Memory B cell (primary cell): ENCODE results near the gene GLS2.

Experiments
- ATAC-seq: fragments of 150-1000 bp; cut with Tn5 transposase; 2 replicates; pipeline ENCODE4 v1.10.0; 2021; ENCODE audit warnings: low read depth, mild to moderate bottlenecking, moderate library complexity
- DNase-seq, 2 donors: peaks; one replicate each; pipeline ENCODE4 v3.0.0; 2022; ENCODE audit warnings: low spot score in 2 of 2
- H3K27ac Mint-ChIP-seq: one replicate; pipeline ENCODE4 v1.8.0; 2022; ENCODE audit warnings: mild to moderate bottlenecking, moderate library complexity, mixed read lengths
- H3K27me3 Mint-ChIP-seq: one replicate; pipeline ENCODE4 v1.8.0; 2022; ENCODE audit warnings: mixed read lengths
- H3K36me3 Mint-ChIP-seq: one replicate; pipeline ENCODE4 v1.8.0; 2022; ENCODE audit warnings: mild to moderate bottlenecking, mixed read lengths
- H3K4me1 Mint-ChIP-seq: one replicate; pipeline ENCODE4 v1.8.0; 2022; ENCODE audit warnings: mixed read lengths
- H3K4me3 Mint-ChIP-seq: one replicate; pipeline ENCODE4 v1.8.0; 2022; ENCODE audit warnings: mild to moderate bottlenecking, moderate library complexity, mixed read lengths
- H3K9me3 Mint-ChIP-seq: one replicate; pipeline ENCODE4 v1.8.0; 2022; ENCODE audit warnings: mixed read lengths

The GLS2 gene

GRCh38 chr12:56476972-56477432 is 11.0 kb downstream of the GLS2 start:
- DNase-seq: no peak
- ATAC-seq: no peak
- Mint-ChIP-seq H3K9me3 (no peaks in the 10 kb centered on the region), H3K4me3 (no peak overlapping the region), H3K27ac (no peak overlapping the region), H3K27me3 (no peaks in the 10 kb centered on the region), H3K36me3 (peaks cover 1% of the 10 kb centered on the region), H3K4me1 (peaks cover 12% of the 10 kb centered on the region)

- Mint-ChIP-seq H3K27ac (no peak overlapping the region), H3K36me3 (peaks cover 1% of the 10 kb centered on the region), H3K4me3 (no peak overlapping the region), H3K27me3 (no peaks in the 10 kb centered on the region), H3K4me1 (peaks cover 16% of the 10 kb centered on the region), H3K9me3 (no peaks in the 10 kb centered on the region)
- no peak for DNase-seq
- ATAC-seq: no peak
Observed at GRCh38 chr12:56476143-56476542, 11.8 kb downstream of the GLS2 start.

- Mint-ChIP-seq H3K27ac (no peak overlapping the region), H3K36me3 (peaks cover 1% of the 10 kb centered on the region), H3K4me3 (no peak overlapping the region), H3K27me3 (no peaks in the 10 kb centered on the region), H3K9me3 (no peaks in the 10 kb centered on the region), H3K4me1 (peaks cover 16% of the 10 kb centered on the region)
- no peak for ATAC-seq
- no peak for DNase-seq
Observed at GRCh38 chr12:56474389-56474788, 13.6 kb downstream of the GLS2 start.

- Mint-ChIP-seq H3K4me3 (peak overlapping the region; percentile 96), H3K27me3 (no peaks in the 10 kb centered on the region), H3K9me3 (no peaks in the 10 kb centered on the region), H3K4me1 (peaks cover 18% of the 10 kb centered on the region), H3K36me3 (no peaks in the 10 kb centered on the region), H3K27ac (peak overlapping the region; percentile 93)
- ATAC-seq: no peak
- DNase-seq: no peak
Observed at GRCh38 chr12:56469007-56469930, 18.7 kb downstream of the GLS2 start.

GRCh38 chr12:56468216-56469006 is 19.6 kb downstream of the GLS2 start, which contains the start of gene SPRYD4:
SPRYD4 (plus strand) TSS chr12:56468578; CDS start chr12:56468592, 14 bp downstream.
- DNase-seq (peak; percentile 90 to 92), ATAC-seq (peak; percentile 97)
- Mint-ChIP-seq H3K4me1 (peaks cover 20% of the 10 kb centered on the region), H3K4me3 (peak within 1 kb of the TSS; percentile 96), H3K36me3 (no peaks in the 10 kb centered on the region), H3K27ac (peak within 1 kb of the TSS; percentile 93), H3K9me3 (no peaks in the 10 kb centered on the region), H3K27me3 (no peaks in the 10 kb centered on the region)

- no peak for DNase-seq
- H3K36me3 Mint-ChIP-seq: no peaks in the 10 kb centered on the region
Observed at GRCh38 chr12:56462565-56462964, 25.4 kb downstream of the GLS2 start.

GRCh38 chr12:56461235-56462159 is 26.5 kb downstream of the GLS2 start:
- no peak for ATAC-seq
- Mint-ChIP-seq H3K4me3 (no peak overlapping the region), H3K4me1 (peaks cover 14% of the 10 kb centered on the region)

More at GRCh38 chr12:56462565-56462964, 25.4 kb downstream of the GLS2 start:
- Mint-ChIP-seq H3K9me3 (no peaks in the 10 kb centered on the region), H3K4me3 (no peak overlapping the region), H3K27me3 (no peaks in the 10 kb centered on the region), H3K27ac (no peak overlapping the region), H3K4me1 (peaks cover 14% of the 10 kb centered on the region)
- ATAC-seq: no peak

GRCh38 chr12:56457817-56458216 is 30.1 kb downstream of the GLS2 start:
- H3K4me3 Mint-ChIP-seq: no peak overlapping the region
- DNase-seq (no peak), ATAC-seq (no peak)
- no peak overlapping the region for H3K27ac Mint-ChIP-seq
- H3K27me3 Mint-ChIP-seq: no peaks in the 10 kb centered on the region
- H3K36me3 Mint-ChIP-seq: no peaks in the 10 kb centered on the region
- H3K4me1 Mint-ChIP-seq: peaks cover 10% of the 10 kb centered on the region
- H3K9me3 Mint-ChIP-seq: no peaks in the 10 kb centered on the region

More at GRCh38 chr12:56461235-56462159, 26.5 kb downstream of the GLS2 start:
- Mint-ChIP-seq H3K27me3 (no peaks in the 10 kb centered on the region), H3K36me3 (no peaks in the 10 kb centered on the region), H3K9me3 (no peaks in the 10 kb centered on the region), H3K27ac (no peak overlapping the region)
- no peak for DNase-seq

GRCh38 chr12:56454557-56454956 is 33.4 kb downstream of the GLS2 start, which contains the start of gene MIP:
MIP (minus strand) TSS chr12:56454657; CDS start chr12:56454613, 44 bp downstream.
- Mint-ChIP-seq H3K4me3 (no peak within 1 kb of the TSS), H3K27me3 (no peaks in the 10 kb centered on the region), H3K4me1 (peaks cover 3% of the 10 kb centered on the region), H3K9me3 (no peaks in the 10 kb centered on the region), H3K27ac (no peak within 1 kb of the TSS), H3K36me3 (no peaks in the 10 kb centered on the region)
- DNase-seq: no peak
- no peak for ATAC-seq

- Mint-ChIP-seq H3K4me3 (no peak overlapping the region), H3K27ac (no peak overlapping the region), H3K27me3 (no peaks in the 10 kb centered on the region), H3K9me3 (no peaks in the 10 kb centered on the region), H3K4me1 (peaks cover 13% of the 10 kb centered on the region), H3K36me3 (no peaks in the 10 kb centered on the region)
- no peak for DNase-seq
- ATAC-seq: no peak
Observed at GRCh38 chr12:56451147-56451546, 36.8 kb downstream of the GLS2 start.

GRCh38 chr12:56450241-56450640 is 37.7 kb downstream of the GLS2 start:
- H3K27ac Mint-ChIP-seq: no peak overlapping the region
- H3K4me3 Mint-ChIP-seq: no peak overlapping the region
- DNase-seq: no peak
- peaks cover 15% of the 10 kb centered on the region for H3K4me1 Mint-ChIP-seq
- H3K36me3 Mint-ChIP-seq: no peaks in the 10 kb centered on the region
- ATAC-seq: no peak
- no peaks in the 10 kb centered on the region for H3K27me3 Mint-ChIP-seq
- no peaks in the 10 kb centered on the region for H3K9me3 Mint-ChIP-seq

GRCh38 chr12:56449622-56449984 is 38.4 kb downstream of the GLS2 start:
- Mint-ChIP-seq H3K27ac (peak overlapping the region; percentile 92), H3K4me3 (peak overlapping the region; percentile 94), H3K27me3 (no peaks in the 10 kb centered on the region), H3K9me3 (no peaks in the 10 kb centered on the region), H3K4me1 (peaks cover 17% of the 10 kb centered on the region), H3K36me3 (peaks cover 2% of the 10 kb centered on the region)
- no peak for ATAC-seq
- DNase-seq: no peak

GRCh38 chr12:56448860-56449621 is 38.9 kb downstream of the GLS2 start, which contains the start of gene TIMELESS:
TIMELESS (minus strand) TSS chr12:56449426; CDS start chr12:56434170, 15,256 bp downstream.
- peaks cover 19% of the 10 kb centered on the region for H3K4me1 Mint-ChIP-seq
- peaks cover 5% of the 10 kb centered on the region for H3K36me3 Mint-ChIP-seq
- H3K4me3 Mint-ChIP-seq: peak within 1 kb of the TSS; percentile 94
- no peaks in the 10 kb centered on the region for H3K27me3 Mint-ChIP-seq
- H3K27ac Mint-ChIP-seq: peak within 1 kb of the TSS; percentile 92
- ATAC-seq (peak; percentile 98), DNase-seq (peak; percentile 86 to 90)
- H3K9me3 Mint-ChIP-seq: no peaks in the 10 kb centered on the region
